GM10847 (cell line): Measurements from ENCODE around the gene INHA.

Source experiments
- POLR2A ChIP-seq: IDR thresholded peaks from 2 replicates; pipeline ENCODE4 v1.6.1; 2011; ENCODE audit not compliant: insufficient read length; ENCODE audit errors: extremely low read depth

Gene INHA

GRCh38 chr2:219562049-219563020, 9.8 kb upstream of the INHA start:
- no peak for TF ChIP-seq POLR2A

GRCh38 chr2:219563271-219563928, 8.7 kb upstream of the INHA start:
- no peak for TF ChIP-seq POLR2A

- no peak for TF ChIP-seq POLR2A
Measured at GRCh38 chr2:219565130-219566080, 6.7 kb upstream of the INHA start.

- TF ChIP-seq POLR2A, result no peak
Measured at GRCh38 chr2:219566640-219567039, 5.5 kb upstream of the INHA start.

- TF ChIP-seq POLR2A, result no peak
Measured at GRCh38 chr2:219567131-219567530, 5.0 kb upstream of the INHA start.

GRCh38 chr2:219567791-219568361, 4.2 kb upstream of the INHA start:
- TF ChIP-seq POLR2A, result no peak

- TF ChIP-seq POLR2A, result no peak
Measured at GRCh38 chr2:219569041-219569440, 3.1 kb upstream of the INHA start.

GRCh38 chr2:219569635-219570034, 2.5 kb upstream of the INHA start:
- no peak for TF ChIP-seq POLR2A

GRCh38 chr2:219570194-219570923, 1.8 kb upstream of the INHA start:
- TF ChIP-seq POLR2A, result no peak

GRCh38 chr2:219570924-219571310, 1.2 kb upstream of the INHA start:
- TF ChIP-seq POLR2A, result no peak

GRCh38 chr2:219571311-219572236, 536 bp upstream of the INHA start, which contains the start of gene OBSL1:
OBSL1 (minus strand) TSS chr2:219571539; CDS start chr2:219571232, 307 bp downstream.
- no peak for TF ChIP-seq POLR2A

GRCh38 chr2:219573166-219573565, 1.1 kb downstream of the INHA start:
- no peak for TF ChIP-seq POLR2A
